Body of pancreas (tissue), 4 donors: ENCODE data around the gene GALNTL6.

Experiments used
- POLR2A ChIP-seq, 3 donors: fragments of 450-650 bp; IDR thresholded peaks; one replicate each; pipeline ENCODE4 v1.6.1; 2016; ENCODE audit warnings: antibody characterized with exemption in 3 of 3, mild to moderate bottlenecking in 2 of 3
- TF ChIP-seq, protein P1 (sequence below), 7 experiments: fragments of 450-650 bp in 4 of 7; fragments of 200-600 bp in 3 of 7; sonication (generic) in 3 of 7; IDR thresholded peaks; one replicate each; pipeline ENCODE4 v1.5.1; 2016 to 2019; ENCODE audit warnings: antibody characterized with exemption in 7 of 7

DNA sequence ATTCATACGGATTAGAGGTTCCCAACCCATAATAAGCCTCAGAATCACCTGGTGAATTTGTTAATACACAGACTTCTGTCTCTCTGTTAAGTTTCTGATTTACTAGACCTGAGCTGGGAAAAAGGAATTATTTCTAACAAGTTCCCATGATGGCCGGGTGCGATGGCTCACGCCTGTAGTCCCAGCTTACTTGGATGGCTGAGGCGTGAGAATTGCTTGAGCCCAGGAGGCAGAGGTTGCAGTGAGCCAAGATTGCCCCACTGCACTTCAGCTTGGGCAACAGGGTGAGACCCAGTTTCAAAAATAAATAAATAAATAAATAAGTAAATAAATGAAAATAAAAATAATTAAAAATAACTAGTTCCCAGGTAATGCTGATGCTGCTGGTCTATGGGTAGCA, 412.3 kb downstream of the GALNTL6 start:
- TF ChIP-seq POLR2A (IDR thresholded peaks at IDR 0.05): no peak
- TF ChIP-seq, protein P1, sequence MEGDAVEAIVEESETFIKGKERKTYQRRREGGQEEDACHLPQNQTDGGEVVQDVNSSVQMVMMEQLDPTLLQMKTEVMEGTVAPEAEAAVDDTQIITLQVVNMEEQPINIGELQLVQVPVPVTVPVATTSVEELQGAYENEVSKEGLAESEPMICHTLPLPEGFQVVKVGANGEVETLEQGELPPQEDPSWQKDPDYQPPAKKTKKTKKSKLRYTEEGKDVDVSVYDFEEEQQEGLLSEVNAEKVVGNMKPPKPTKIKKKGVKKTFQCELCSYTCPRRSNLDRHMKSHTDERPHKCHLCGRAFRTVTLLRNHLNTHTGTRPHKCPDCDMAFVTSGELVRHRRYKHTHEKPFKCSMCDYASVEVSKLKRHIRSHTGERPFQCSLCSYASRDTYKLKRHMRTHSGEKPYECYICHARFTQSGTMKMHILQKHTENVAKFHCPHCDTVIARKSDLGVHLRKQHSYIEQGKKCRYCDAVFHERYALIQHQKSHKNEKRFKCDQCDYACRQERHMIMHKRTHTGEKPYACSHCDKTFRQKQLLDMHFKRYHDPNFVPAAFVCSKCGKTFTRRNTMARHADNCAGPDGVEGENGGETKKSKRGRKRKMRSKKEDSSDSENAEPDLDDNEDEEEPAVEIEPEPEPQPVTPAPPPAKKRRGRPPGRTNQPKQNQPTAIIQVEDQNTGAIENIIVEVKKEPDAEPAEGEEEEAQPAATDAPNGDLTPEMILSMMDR (IDR thresholded peaks at IDR 0.05): no peak
